Loucy (cell line): Measurements from ENCODE around the gene CRY2.

Experiments used
- H2AFZ ChIP-seq: fragments of 200-600 bp; sonication (generic); 2 replicates; pipeline ENCODE4 v1.6.0; 2016; ENCODE audit warnings: antibody characterized with exemption, mild to moderate bottlenecking, low read length, moderate library complexity
- H3F3A ChIP-seq: fragments of 200-600 bp; 2 replicates; pipeline ENCODE4 v1.6.0; 2016; ENCODE audit warnings: antibody characterized with exemption, low read depth, mild to moderate bottlenecking
- H3K27me3 ChIP-seq: fragments of 200-600 bp; sonication (generic); 2 replicates; pipeline ENCODE4 v1.6.1; 2014; ENCODE audit warnings: low read length, mild to moderate bottlenecking; ENCODE audit not compliant: insufficient read depth, poor library complexity, severe bottlenecking
- H3K36me3 ChIP-seq: fragments of 200-600 bp; sonication (generic); 2 replicates; pipeline ENCODE4 v1.6.1; 2016; ENCODE audit warnings: low read length; ENCODE audit not compliant: insufficient read depth
- H3K4me1 ChIP-seq: fragments of 200-600 bp; sonication (generic); 2 replicates; pipeline ENCODE4 v1.5.1; 2014; ENCODE audit warnings: low read length, mild to moderate bottlenecking; ENCODE audit not compliant: insufficient read depth, poor library complexity, severe bottlenecking
- H3K4me2 ChIP-seq: fragments of 200-600 bp; sonication (generic); 2 replicates; pipeline ENCODE4 v1.6.0; 2014; ENCODE audit warnings: antibody characterized with exemption, low read length, low read depth, mild to moderate bottlenecking; ENCODE audit not compliant: poor library complexity, severe bottlenecking
- H3K4me3 ChIP-seq: fragments of 200-600 bp; sonication (generic); 2 replicates; pipeline ENCODE4 v1.5.1; 2014; ENCODE audit warnings: low read length, mild to moderate bottlenecking, mixed read lengths; ENCODE audit not compliant: poor library complexity, severe bottlenecking
- H3K79me2 ChIP-seq: fragments of 200-600 bp; sonication (generic); 2 replicates; pipeline ENCODE4 v1.6.1; 2014; ENCODE audit warnings: low read length; ENCODE audit not compliant: insufficient read depth
- H3K9ac ChIP-seq: fragments of 200-600 bp; sonication (generic); 2 replicates; pipeline ENCODE4 v1.6.0; 2014; ENCODE audit warnings: mild to moderate bottlenecking, low read depth, low read length, moderate library complexity; ENCODE audit not compliant: poor library complexity, severe bottlenecking
- H3K9me2 ChIP-seq: fragments of 200-600 bp; sonication (generic); replicated peaks from 2 replicates; pipeline ENCODE4 v1.6.1; 2016; ENCODE audit warnings: low read depth, low read length, mixed read lengths
- H3K9me3 ChIP-seq: fragments of 200-600 bp; sonication (generic); 2 replicates; pipeline ENCODE4 v1.6.1; 2014; ENCODE audit warnings: mild to moderate bottlenecking, antibody characterized with exemption, low read length, low read depth; ENCODE audit not compliant: insufficient read depth
- H4K20me1 ChIP-seq: fragments of 200-600 bp; sonication (generic); 2 replicates; pipeline ENCODE4 v1.6.0; 2014; ENCODE audit warnings: antibody characterized with exemption, low read length, mild to moderate bottlenecking; ENCODE audit not compliant: insufficient read depth, poor library complexity, severe bottlenecking
- EZH2phosphoT487 ChIP-seq: fragments of 200-600 bp; IDR thresholded peaks from 2 replicates; pipeline ENCODE4 v1.6.1; 2018; ENCODE audit warnings: antibody characterized with exemption, mild to moderate bottlenecking, moderate library complexity, borderline replicate concordance
- TF ChIP-seq, protein P1 (sequence below): fragments of 200-600 bp; sonication (generic); conservative IDR thresholded peaks from 2 replicates; pipeline ENCODE4 v1.5.1; 2014; ENCODE audit warnings: mild to moderate bottlenecking, antibody characterized with exemption, low read length

CRY2 gene

GRCh38 chr11:45803971-45804760, 43.1 kb upstream of the CRY2 start:
- TF ChIP-seq, protein P1, sequence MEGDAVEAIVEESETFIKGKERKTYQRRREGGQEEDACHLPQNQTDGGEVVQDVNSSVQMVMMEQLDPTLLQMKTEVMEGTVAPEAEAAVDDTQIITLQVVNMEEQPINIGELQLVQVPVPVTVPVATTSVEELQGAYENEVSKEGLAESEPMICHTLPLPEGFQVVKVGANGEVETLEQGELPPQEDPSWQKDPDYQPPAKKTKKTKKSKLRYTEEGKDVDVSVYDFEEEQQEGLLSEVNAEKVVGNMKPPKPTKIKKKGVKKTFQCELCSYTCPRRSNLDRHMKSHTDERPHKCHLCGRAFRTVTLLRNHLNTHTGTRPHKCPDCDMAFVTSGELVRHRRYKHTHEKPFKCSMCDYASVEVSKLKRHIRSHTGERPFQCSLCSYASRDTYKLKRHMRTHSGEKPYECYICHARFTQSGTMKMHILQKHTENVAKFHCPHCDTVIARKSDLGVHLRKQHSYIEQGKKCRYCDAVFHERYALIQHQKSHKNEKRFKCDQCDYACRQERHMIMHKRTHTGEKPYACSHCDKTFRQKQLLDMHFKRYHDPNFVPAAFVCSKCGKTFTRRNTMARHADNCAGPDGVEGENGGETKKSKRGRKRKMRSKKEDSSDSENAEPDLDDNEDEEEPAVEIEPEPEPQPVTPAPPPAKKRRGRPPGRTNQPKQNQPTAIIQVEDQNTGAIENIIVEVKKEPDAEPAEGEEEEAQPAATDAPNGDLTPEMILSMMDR: no peak
- TF ChIP-seq EZH2phosphoT487: no peak
- Histone ChIP-seq H3K9me3 (no peaks in the 10 kb centered on the region), H3K4me2 (peak overlapping the region; percentile 95), H3K79me2 (peaks cover 32% of the 10 kb centered on the region; the same call in 1 of the 2 replicates), H3K9me2 (no peaks in the 10 kb centered on the region), H4K20me1 (peaks cover 5% of the 10 kb centered on the region), H3K36me3 (no peaks in the 10 kb centered on the region), H3K4me1 (peaks cover 34% of the 10 kb centered on the region), H3K9ac (peak overlapping the region; percentile 81), H3F3A (no peaks in the 10 kb centered on the region), H3K27me3 (no peaks in the 10 kb centered on the region), H3K4me3 (peak overlapping the region; percentile 98), H2AFZ (peak overlapping the region; percentile 100)

- no peak for TF ChIP-seq EZH2phosphoT487
- TF ChIP-seq, protein P1: 0 out of 2 replicates have a peak, but pooled peaks have one; percentile 18
- Histone ChIP-seq H3F3A (no peaks in the 10 kb centered on the region), H3K4me1 (peaks cover 40% of the 10 kb centered on the region), H4K20me1 (peaks cover 5% of the 10 kb centered on the region), H3K4me2 (peak within 1 kb of the TSS; percentile 95), H3K79me2 (peaks cover 35% of the 10 kb centered on the region; the same call in 1 of the 2 replicates), H3K9me2 (no peaks in the 10 kb centered on the region), H3K27me3 (no peaks in the 10 kb centered on the region), H3K36me3 (no peaks in the 10 kb centered on the region), H3K9me3 (no peaks in the 10 kb centered on the region), H3K9ac (peak within 1 kb of the TSS; percentile 81), H2AFZ (peak within 1 kb of the TSS; percentile 100), H3K4me3 (peak within 1 kb of the TSS; percentile 98)
Observed at GRCh38 chr11:45804761-45805304, 42.4 kb upstream of the CRY2 start, which contains the start of gene SLC35C1. SLC35C1 (plus strand) TSS chr11:45805149; CDS start chr11:45805802, 653 bp downstream.

GRCh38 chr11:45805305-45806071, 41.8 kb upstream of the CRY2 start:
- Histone ChIP-seq H3K9ac (peak overlapping the region; percentile 81), H3K4me1 (peaks cover 45% of the 10 kb centered on the region), H3K9me2 (no peaks in the 10 kb centered on the region), H3K79me2 (peaks cover 36% of the 10 kb centered on the region; the same call in 1 of the 2 replicates), H3K4me2 (peak overlapping the region; percentile 82), H2AFZ (peak overlapping the region; percentile 77), H3F3A (no peaks in the 10 kb centered on the region), H3K9me3 (no peaks in the 10 kb centered on the region), H3K27me3 (no peaks in the 10 kb centered on the region), H4K20me1 (peaks cover 8% of the 10 kb centered on the region), H3K4me3 (peak overlapping the region; percentile 98), H3K36me3 (peaks cover under 1% of the 10 kb centered on the region; the same call in 1 of the 2 replicates)
- no peak for TF ChIP-seq EZH2phosphoT487
- TF ChIP-seq, protein P1: no peak
